RKO (cell line): ENCODE measurements around the gene CDH8.

Experiments used
- DNase-seq: peaks from one replicate; pipeline ENCODE4 v3.0.0-alpha.2; 2016; ENCODE audit warnings: low spot score

The CDH8 gene

GRCh38 chr16:61616088-61616487 is 420.1 kb downstream of the CDH8 start:
- DNase-seq, result no peak

- DNase-seq, result no peak
Observed at GRCh38 chr16:61611847-61612491, 424.3 kb downstream of the CDH8 start.

- DNase-seq, result no peak
Observed at GRCh38 chr16:61606581-61606980, 429.7 kb downstream of the CDH8 start.
